Occipital lobe (tissue), 2 donors: ENCODE results near the gene GLRX5. TPM values are rescaled to one million over a fixed set of nuclear protein-coding genes. Genes with fewer than 3 reads are reported as not detected.

Experiments used
- DNase-seq: peaks from one replicate; lab custom pipeline; 2025; lab: John Stamatoyannopoulos, UW
- total RNA-seq: library from RNA; depleted of rRNA; stranded (reverse); fragments of >200 nt; gene quantifications from one replicate; pipeline ENCODE4 v1.2.3, GENCODE V29; 2014

The GLRX5 gene
- 28.7 TPM for total RNA-seq

DNA sequence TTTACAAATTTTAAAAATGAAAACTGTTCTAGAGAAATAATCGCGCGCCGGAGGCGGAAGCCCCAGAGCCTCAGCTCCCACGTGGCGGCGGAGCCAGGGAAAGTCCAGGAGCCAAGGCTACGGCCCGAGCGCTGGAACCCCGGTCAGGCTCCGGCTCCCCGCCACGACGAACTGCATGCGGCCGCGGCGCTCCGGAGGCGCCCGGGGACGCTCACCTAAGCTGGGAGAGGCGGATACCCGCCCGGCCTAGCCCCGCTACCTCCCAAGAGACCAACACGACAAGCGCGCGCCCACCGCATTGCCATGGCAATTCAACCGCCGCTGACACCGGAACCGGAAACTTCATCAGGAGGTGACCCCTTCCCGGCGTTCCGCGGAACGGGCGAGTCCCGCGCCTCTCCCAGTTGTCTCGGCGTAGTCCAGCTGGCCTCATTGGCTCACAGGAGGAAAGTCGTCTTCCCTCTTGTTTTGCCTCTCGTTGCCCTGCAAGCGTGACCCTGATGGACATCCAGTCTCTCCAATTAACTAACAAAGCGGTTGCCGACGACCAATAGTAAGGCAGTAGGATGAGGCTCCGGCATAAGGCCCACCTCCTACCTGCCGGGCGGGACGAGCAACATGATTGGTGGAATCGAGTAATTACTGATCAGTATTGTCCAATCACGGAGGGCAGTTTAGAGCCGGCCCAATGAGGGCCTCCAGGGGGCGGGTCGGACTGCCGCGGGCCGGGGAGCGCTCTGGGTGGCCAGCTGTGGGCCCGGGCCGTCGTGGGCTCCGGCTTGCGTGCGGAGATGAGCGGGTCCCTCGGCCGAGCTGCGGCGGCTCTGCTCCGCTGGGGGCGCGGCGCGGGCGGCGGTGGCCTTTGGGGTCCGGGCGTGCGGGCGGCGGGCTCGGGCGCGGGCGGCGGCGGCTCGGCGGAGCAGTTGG lies at the start of gene GLRX5:
Gene GLRX5 (plus strand): TSS at position 752 of the 927 bp plus-strand sequence. CDS start 40 bp downstream, at position 792.
- DNase-seq: peak; percentile 100

DNA sequence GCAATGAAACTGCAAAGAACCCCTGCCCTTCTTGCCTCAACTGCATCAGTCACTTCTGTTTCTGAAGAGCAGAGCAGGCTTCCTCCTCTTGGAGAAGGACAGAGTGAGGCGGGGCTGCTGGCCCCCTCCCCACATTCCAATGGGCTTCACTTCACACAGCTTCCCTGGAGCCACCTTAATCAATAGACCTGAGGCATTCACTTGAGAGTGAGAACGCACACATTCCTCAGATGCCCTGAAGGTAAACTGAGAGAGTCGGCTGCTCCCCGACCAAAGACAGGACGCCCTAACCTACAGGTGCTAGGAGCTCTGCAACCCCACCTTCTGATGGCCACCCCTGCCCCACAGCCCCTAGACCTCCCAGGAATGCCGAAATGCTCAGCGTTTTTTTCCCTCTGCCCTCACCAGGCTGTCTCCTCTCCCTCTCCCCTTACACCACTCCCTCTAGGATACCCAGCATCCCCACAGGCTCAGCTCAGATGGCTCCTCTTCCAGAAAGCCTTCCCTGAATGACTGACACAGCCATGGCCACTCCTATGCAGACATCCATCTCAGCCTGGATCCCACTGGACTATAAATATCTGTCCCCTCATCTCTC lies 49.5 kb upstream of the GLRX5 start:
- no peak for DNase-seq

DNA sequence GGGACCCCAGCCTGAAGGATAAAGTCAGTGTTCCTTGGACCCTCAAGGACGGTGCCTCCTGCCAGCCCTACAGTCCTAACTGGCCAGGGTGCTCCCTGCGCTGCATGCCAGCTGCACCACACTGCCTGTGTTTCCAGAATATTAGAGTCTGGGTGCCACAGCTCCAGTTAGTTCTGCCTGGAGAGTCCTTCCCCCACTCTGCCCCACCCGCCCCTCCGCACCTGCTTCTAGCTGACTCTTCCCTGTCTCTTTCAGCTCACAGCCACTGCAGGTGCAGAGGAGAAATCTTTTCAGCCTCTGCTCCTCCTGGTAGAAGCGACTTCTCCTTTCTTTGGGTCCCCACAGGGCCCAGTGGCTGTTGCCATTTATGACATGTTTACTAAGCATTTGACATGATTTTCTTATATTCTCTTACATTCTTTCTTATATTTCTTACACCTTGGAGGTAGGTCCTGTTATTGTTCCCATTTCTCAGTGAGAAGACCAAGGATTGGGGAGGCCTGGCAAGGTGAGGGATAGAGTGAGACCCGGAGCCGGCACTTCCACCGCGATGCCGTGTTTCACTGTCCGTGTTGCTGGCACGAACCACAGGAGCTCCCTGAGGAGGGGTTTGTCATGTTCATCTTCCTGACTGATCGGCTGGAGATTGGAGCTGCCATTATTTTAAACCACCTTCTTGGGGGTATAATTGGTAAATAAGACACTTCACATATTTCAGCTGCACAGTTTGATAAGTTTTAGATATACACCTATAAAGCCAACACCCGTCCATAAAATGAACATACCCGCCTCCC lies 47.8 kb upstream of the GLRX5 start:
- DNase-seq: no peak

DNA sequence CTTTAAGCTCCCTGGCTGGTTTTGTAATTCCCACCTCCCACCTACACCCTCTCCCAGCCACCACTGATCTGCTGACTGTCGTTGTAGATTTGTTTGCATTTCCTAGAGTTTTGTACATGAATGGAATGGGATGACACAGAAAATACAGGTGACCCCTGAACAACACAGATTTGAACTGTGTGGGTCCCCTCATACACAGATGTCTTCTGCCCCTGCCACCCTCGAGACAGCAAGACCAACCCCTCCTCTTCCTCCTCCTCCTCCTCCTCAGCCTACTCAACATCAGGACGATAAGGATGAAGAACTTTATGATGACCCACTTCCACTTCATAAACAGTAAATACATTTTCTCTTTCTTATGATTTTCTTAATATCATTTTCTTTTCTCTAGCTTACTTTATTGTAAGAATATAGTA lies 47.2 kb upstream of the GLRX5 start:
- DNase-seq: no peak

DNA sequence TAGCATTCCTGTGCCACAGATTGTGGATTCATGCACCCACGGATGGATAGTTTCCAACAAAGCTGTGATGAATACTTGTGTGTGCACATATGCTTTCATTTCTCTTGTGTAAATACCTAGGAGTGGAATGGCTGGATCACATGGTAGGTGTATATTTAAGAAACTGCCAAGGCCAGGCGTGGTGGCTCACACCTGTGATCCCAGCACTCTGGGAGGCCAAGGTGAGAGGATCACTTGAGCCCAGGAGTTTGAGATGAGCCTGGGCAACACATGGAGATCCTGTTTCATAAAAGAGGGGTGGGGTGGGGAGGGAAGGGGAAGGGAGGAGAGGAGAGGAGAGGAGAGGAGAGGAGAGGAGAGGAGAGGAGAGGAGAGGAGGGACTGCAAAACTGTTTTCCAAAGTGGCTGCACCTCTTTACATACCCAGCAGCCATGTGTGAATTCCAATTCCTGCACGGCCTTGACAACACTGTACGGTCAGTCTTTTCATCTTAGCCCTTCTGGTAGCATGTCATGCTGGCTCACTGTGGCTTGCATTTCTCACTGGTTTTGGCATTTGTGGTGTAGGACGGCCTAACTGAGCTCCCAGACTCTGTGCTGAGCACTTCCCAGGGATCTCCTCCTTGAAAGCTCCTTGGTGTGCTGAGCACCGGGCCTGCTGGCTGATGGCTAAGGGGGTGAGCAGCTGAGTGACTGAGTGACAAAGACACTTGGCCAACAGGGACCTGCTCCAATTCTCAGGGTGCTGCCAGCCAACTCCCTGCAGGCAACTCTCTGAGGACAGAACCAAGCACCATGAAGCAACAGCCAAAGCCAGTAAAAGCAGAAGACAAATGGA lies 46.3 kb upstream of the GLRX5 start:
- DNase-seq: no peak

DNA sequence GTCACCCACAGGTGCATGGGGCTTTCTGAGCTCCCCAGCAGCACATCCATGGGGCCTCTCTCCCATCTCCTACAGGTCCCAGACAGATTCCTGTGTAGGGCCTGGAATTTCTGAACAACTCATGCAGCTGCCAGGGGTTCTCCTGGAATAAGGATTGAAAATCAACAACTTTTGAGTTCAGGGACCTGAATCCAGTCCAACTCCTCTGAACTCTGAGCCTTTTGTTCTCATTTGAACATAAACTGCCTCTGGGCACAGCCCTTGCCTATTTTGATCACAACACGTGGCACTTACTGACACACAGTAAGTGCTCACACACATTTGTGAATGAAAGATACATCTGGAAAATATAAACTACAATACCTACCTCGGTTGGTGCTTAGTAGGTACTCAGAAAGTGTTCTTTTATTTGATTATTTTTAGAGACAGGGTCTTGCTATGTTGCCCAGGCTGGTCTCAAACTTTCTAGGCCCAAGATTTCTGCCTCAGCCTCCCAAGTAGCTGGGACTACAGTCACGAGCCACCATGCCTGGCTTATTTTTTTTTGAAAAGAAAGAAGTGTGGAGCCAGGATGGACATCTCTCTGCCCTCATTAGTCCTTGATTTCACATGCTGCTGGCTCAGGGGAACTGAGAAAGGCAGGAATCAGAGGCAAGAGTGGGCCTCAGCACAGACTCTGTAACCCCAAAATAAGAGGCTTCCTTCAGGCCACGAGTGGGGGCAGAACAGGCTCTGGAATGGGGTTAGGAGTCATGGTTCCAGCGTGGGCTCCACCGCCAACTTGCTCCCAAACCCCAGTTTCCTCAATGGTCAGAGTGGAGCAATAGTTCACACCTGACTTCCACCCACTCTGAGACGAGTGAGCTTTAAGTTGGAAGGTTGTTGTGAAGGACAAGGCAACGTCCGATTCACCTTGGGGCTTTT lies 45.4 kb upstream of the GLRX5 start:
- DNase-seq: no peak

DNA sequence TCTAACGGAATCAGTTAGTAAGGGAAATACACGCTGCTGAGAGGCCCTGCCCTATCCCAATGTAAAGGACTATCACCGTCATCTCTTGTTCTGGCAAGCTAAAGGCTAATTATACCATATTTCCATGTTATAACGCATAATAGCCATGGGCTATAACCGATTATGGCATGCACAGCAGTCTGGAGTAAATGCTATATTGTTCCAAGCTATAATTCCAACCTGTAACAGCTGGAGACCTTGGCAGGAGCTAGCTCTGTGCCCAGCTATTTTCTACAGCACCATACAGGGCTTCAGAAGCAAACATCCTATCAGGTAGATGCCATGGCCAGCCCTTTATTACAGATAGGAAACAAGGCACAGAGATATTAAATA lies 44.7 kb upstream of the GLRX5 start:
- DNase-seq: no peak

DNA sequence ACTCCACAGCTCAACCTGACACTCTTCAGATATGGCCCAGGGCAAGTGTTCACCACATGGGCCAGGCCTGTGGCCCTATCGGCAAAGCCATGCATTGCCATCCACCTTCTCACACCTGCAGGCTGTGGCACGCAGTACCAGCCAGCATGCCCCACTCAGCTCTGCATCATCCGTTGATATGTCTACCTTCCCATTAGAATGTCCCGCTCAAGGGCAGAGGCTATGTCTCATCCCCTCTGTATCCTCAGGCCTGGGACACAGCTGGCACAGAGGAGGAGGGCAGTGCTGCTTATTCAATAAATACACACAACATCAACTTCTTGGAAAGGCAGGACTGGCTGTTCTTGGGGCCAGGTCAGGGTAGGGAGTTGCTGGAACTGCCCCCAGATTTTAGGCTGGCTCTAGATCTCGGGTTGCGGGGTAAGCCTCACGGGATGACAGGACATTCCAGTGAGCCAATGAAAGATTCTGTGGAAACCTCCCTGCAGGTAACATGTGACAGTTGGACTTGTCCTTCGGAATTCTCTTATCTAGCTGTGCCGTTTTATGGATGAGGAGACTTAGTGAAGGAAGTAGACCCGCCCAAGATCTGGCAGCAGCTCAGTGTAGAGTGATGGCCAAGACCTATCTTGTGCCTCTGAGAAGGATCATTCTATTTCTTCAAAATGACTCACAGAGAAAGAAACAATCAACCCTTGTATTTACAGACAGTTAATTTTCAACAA lies 44.0 kb upstream of the GLRX5 start:
- DNase-seq: no peak

DNA sequence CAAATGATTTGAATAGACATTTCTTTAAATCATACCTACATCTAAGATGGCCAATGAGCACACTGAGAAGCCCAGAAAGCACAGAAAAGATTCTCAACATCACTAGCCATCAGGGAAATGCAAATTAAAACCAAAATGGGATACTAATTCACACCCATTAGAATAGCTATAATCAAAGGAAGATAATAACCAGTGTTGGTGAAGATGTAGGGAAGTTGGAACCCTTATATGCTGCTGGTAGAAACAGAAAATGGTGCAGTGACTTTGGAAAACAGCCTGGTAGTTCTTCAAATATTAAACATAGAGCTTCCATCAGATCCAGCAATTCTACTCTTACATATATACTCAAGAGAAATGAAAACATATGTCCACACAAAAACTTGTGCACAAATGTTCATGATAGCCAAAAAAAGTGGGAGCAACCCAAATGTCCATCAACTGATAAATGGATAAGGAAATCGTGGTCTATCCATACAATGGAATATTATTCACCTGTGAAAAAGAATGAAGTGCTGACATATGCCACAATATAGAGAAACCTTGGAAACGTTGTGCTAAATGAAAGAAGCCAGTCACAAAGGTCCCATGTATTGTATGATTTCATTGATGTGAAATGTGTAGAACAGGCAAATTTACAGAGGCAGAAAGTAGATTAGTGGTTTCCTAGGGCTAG lies 42.8 kb upstream of the GLRX5 start:
- no peak for DNase-seq

DNA sequence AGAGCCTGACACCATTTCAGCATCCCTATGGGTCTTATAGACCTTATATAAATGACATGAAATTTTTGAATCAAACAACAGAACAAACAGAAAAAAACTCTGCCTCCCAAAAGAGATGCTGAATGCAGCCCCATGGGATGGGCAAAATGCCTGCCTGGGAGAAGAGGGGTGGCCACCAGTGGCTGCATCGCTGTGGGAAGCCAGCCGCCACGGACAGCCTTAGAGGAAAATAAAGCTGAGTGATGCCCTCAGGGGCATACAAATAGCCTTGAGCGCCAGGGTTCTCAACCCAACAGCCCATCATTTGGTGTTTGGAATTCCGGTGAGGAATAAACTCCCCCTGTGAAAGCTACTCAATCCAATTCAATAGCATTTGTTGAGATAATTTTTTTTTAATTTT lies 41.3 kb upstream of the GLRX5 start:
- no peak for DNase-seq

DNA sequence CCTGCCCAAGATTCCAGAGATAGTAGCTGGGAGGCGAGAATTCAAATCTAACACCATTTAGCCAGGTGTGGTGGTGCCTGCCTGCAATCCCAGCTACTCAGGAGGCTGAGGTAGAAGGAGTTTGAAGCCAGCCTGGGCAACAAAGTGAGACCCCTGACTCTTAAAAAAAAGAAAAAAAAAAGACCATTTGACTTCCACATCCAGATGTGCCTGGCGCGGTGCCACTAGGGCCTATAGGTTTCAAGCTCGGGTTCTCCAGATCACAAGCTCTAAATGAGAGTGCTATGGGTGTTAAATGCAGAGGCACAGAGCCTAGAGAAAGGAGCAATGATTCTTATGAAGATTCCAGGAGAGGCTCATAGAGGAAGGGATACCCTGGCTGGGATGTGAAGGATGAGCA lies 40.9 kb upstream of the GLRX5 start:
- DNase-seq: no peak

DNA sequence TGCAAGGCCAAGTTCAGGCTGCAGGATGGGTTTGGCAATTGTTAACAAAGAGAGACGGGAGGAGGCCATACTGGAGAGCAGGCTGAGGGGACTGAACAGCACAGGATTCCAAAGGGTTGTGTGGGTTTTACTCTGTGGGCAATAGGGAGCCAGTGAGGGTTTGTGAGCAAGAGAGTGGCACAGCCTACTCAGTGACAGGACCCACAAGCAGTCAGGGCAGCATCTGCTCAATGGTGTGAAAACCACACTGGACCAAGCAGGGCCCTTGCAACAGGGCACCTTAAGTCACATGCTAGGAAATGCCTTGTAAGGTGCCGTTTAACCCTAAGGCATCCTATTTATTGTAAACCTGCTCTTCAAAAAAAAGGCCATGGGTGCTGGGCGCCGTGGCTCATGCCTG lies 40.4 kb upstream of the GLRX5 start:
- no peak for DNase-seq

DNA sequence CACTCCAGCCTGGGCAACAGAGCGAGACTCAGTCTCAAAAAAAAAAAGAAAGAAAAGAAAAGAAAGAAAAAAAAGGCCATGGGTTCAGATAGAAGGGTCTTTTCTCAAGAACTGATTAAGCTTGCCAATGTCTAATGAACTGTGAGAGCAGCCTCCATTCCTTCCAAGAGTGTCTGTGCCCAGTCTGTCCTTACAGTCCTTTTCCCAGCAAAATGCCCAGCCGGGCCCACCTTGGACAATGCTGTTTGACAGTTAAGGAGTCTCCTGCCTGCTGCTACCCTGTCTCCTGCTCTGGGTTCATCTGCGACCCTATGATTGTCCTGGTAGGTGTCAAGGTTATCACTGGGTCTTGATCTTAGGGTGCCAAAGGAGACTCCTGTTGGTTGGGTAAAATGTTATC lies 39.8 kb upstream of the GLRX5 start:
- DNase-seq: no peak

DNA sequence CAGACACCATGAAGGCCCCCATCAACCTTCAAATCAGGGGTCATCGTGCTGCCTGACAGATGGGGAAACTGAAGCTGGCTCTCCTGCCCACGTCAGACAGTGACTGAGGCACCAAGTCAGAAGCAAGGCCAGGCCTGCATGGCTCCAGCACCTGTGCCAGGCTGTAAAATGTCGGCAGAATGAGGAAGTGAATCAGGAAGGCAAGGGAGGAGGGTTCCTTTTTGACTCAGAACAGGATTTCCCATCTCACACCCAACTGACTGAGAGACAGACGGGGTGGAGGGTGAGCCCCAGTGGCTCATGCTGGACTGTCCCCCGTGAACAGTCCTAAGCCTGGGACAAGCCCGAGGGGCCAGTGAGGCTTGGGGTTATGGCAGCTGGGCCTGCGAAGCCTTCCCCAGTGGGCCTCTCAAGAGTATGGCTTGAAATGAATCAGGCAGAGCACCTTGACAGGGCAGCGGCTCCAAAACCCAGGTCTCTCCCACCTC lies 39.3 kb upstream of the GLRX5 start:
- no peak for DNase-seq

DNA sequence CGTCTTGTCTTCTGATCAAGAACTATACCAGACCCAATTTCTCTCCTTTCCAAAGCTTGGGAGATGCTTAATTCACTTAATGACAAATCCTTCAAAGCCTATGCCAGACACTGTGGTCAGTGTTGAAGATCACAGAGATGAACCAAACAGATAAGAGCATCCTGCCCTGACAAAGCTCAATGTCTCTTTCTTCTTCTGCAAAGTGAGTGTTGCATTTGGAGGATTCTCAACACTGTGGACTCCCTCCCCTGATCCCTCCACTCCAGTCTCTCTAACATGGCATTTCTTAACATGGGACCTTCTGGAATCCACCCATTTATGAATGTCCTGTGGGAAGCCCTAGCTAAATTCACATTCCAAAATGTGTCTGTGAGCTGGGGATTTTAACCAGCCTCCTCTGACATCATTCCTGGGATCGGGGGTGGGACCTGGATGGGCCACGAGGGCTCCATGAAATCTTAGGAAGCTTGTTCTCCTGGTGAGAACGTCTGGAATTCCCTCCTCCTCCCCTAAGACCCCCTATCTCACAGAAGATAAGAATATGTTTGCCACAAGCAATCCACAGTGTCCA lies 38.7 kb upstream of the GLRX5 start:
- no peak for DNase-seq

DNA sequence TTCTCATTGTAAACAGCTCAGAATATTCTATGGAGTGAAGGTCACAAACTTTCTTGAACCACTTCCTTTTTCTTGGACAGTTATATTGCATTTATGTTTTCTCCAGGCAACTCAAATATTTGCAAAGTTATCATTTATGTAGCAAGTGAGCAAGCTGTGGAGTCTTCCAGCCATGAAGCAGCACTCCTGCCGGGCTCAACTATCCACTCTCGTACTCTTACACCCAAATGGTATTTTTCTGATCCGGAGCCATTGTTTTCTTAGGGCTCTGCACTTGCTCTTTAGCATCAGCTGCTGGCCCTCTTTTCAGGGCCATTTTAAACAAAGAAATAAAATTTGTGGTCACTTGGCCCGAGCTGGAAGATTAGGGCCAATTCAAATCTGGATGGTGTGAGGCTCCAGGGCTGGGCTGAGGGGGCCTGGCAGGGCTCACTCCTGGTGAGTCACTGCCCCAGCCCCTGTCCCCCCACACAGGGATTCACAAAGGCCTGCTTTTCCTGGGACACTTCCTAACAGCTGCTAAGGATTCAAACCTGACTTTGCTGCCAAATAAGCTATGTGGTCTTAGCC lies 38.1 kb upstream of the GLRX5 start:
- DNase-seq: peak; percentile 34

DNA sequence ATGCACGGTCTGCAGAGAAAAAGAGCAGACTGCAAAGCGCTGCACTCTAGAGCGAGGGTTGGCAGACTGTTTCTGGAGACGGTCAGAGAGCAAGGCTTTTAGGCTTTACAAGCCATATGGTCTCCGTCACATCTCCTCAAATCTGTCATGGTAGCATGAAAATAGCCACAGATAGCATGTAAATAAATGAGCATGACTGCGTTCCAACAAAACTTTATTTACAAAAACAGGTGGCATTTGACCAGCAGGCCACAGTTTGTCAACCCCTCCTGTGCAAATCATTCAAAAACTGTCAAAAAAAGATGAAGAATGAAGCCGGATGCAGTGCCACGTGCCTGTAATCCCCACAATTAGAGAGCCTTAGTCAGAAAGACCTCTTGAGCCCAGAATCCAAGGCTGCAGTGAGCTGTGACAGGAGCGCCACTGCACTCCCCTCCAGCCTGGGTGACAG lies 37.3 kb upstream of the GLRX5 start:
- DNase-seq: no peak
